HepG2 (cell line): Measurements from ENCODE around the gene BCL11B. TPM values are rescaled to one million over a fixed set of nuclear protein-coding genes. Genes with fewer than 3 reads are reported as not detected.

ENCODE experiments used
- CBX1 ChIP-seq: IDR thresholded peaks from one replicate; pipeline ENCODE4 v1.6.1; 2016; ENCODE audit warnings: antibody characterized with exemption, low read depth
- GPN1 ChIP-seq: sonication (generic); formaldehyde crosslinking; IDR thresholded peaks from 2 replicates; pipeline ENCODE4 v1.5.1; 2020; ENCODE audit warnings: missing genetic modification reagents, borderline replicate concordance
- HMG20B ChIP-seq: conservative IDR thresholded peaks from 2 replicates; pipeline ENCODE4 v1.6.1; 2016; ENCODE audit warnings: missing genetic modification reagents, missing compliant biosample characterization
- HNRNPL ChIP-seq: fragments of 200-400 bp; formaldehyde crosslinking; IDR thresholded peaks from 2 replicates; pipeline ENCODE4 v1.6.1; 2017; ENCODE audit warnings: mild to moderate bottlenecking, low read depth, low read length
- HOXA7 ChIP-seq: sonication (generic); formaldehyde crosslinking; IDR thresholded peaks from 2 replicates; pipeline ENCODE4 v1.8.1; 2022; ENCODE audit warnings: mild to moderate bottlenecking, missing genetic modification reagents, moderate library complexity
- KDM5B ChIP-seq: sonication (generic); formaldehyde crosslinking; IDR thresholded peaks from 2 replicates; pipeline ENCODE4 v1.4.0; 2020; ENCODE audit warnings: missing genetic modification reagents, mild to moderate bottlenecking, borderline replicate concordance
- KLF16 ChIP-seq, 2 experiments: sonication (generic) in 1 of 2; formaldehyde crosslinking in 1 of 2; IDR thresholded peaks; 2 replicates each; pipeline versions ENCODE4 v1.6.1 to v1.8.0; 2016 to 2023; ENCODE audit warnings: missing genetic modification reagents in 2 of 2, missing compliant biosample characterization in 1 of 2
- MIXL1 ChIP-seq: IDR thresholded peaks from 2 replicates; pipeline ENCODE4 v1.6.1; 2016
- NR1H2 ChIP-seq: sonication (generic); formaldehyde crosslinking; IDR thresholded peaks from 2 replicates; pipeline ENCODE4 v1.8.1; 2022; ENCODE audit warnings: low read depth, missing genetic modification reagents, borderline replicate concordance
- NR2F1 ChIP-seq, 2 experiments: fragments of 450-650 bp in 1 of 2; formaldehyde crosslinking in 1 of 2; IDR thresholded peaks; 2 replicates each; pipeline versions ENCODE4 v1.5.0 to v1.6.1; 2016 to 2020; ENCODE audit warnings: mild to moderate bottlenecking in 1 of 2, missing compliant biosample characterization in 1 of 2, missing genetic modification reagents in 1 of 2, moderate library complexity in 1 of 2
- PAF1 ChIP-seq: IDR thresholded peaks from 2 replicates; pipeline ENCODE4 v1.6.1; 2016; ENCODE audit warnings: missing genetic modification reagents, missing compliant biosample characterization
- POLR2G ChIP-seq: fragments of 200-400 bp; formaldehyde crosslinking; IDR thresholded peaks from 2 replicates; pipeline ENCODE4 v1.6.1; 2018; ENCODE audit warnings: mild to moderate bottlenecking, low read depth, low read length, moderate library complexity
- SALL2 ChIP-seq: sonication (generic); formaldehyde crosslinking; IDR thresholded peaks from 2 replicates; pipeline ENCODE4 v1.8.1; 2023; ENCODE audit warnings: mild to moderate bottlenecking, missing genetic modification reagents, inconsistent platforms
- SOX5 ChIP-seq: IDR thresholded peaks from 2 replicates; pipeline ENCODE4 v1.6.1; 2016; ENCODE audit warnings: borderline replicate concordance
- STAG1 ChIP-seq: sonication (generic); formaldehyde crosslinking; IDR thresholded peaks from 2 replicates; pipeline ENCODE4 v1.4.0; 2020; ENCODE audit warnings: missing genetic modification reagents
- TARDBP ChIP-seq: sonication (generic); formaldehyde crosslinking; IDR thresholded peaks from 2 replicates; pipeline ENCODE4 v1.8.0; 2022; ENCODE audit warnings: mild to moderate bottlenecking, missing genetic modification reagents
- ZIK1 ChIP-seq: sonication (generic); formaldehyde crosslinking; IDR thresholded peaks from 2 replicates; pipeline ENCODE4 v1.5.0; 2020; ENCODE audit warnings: mild to moderate bottlenecking, low read depth, missing genetic modification reagents, borderline replicate concordance
- ZNF3 ChIP-seq: IDR thresholded peaks from 2 replicates; pipeline ENCODE4 v1.7.0; 2017; ENCODE audit warnings: inconsistent platforms
- ZNF629 ChIP-seq: sonication (generic); formaldehyde crosslinking; conservative IDR thresholded peaks from 2 replicates; pipeline ENCODE4 v1.5.0; 2020; ENCODE audit warnings: missing genetic modification reagents
- ZNF746 ChIP-seq: sonication (generic); formaldehyde crosslinking; IDR thresholded peaks from 2 replicates; pipeline ENCODE4 v1.8.0; 2022; ENCODE audit warnings: mild to moderate bottlenecking, missing genetic modification reagents
- polyA plus RNA-seq, 8 experiments: library from polyadenylated mRNA; depleted of rRNA in 3 of 8; stranded (reverse) in 7 of 8; unstranded in 1 of 8; fragments of >200 nt; fragmentation: Illumina TruSeq in 4 of 8; extraction: Trizol in 4 of 8; gene quantifications; 2 replicates each; pipeline versions ENCODE4 v1.2.1 to v1.2.3, GENCODE V29; 2011 to 2016; ENCODE audit warnings: low read depth in 4 of 8, missing spikeins in 1 of 8, mixed read lengths in 1 of 8; ENCODE audit not compliant: insufficient read depth in 1 of 8
- total RNA-seq, 5 experiments: library from RNA; depleted of rRNA; stranded (reverse); fragments of >200 nt; fragmentation: Illumina TruSeq; extraction: Trizol; gene quantifications; 2 replicates each; pipeline ENCODE4 v1.2.3, GENCODE V29; 2016; ENCODE audit warnings: low read depth in 1 of 5
- TF ChIP-seq, protein P1 (sequence below): IDR thresholded peaks from 2 replicates; pipeline ENCODE4 v1.4.0; 2020; ENCODE audit warnings: mild to moderate bottlenecking, missing genetic modification reagents
- TF ChIP-seq, protein P2 (sequence below): sonication (generic); formaldehyde crosslinking; IDR thresholded peaks from 2 replicates; pipeline ENCODE4 v1.5.0; 2020; ENCODE audit warnings: missing genetic modification reagents
- TF ChIP-seq, protein P3 (sequence below): sonication (generic); formaldehyde crosslinking; IDR thresholded peaks from 2 replicates; pipeline ENCODE4 v1.9.0; 2022; ENCODE audit warnings: low read depth, missing genetic modification reagents

Gene BCL11B
- total and polyA plus RNA-seq, 2 of the 13 experiments (the other 11 are each of a cell fraction or from before 2014, with no cell fraction given), result not detected

DNA sequence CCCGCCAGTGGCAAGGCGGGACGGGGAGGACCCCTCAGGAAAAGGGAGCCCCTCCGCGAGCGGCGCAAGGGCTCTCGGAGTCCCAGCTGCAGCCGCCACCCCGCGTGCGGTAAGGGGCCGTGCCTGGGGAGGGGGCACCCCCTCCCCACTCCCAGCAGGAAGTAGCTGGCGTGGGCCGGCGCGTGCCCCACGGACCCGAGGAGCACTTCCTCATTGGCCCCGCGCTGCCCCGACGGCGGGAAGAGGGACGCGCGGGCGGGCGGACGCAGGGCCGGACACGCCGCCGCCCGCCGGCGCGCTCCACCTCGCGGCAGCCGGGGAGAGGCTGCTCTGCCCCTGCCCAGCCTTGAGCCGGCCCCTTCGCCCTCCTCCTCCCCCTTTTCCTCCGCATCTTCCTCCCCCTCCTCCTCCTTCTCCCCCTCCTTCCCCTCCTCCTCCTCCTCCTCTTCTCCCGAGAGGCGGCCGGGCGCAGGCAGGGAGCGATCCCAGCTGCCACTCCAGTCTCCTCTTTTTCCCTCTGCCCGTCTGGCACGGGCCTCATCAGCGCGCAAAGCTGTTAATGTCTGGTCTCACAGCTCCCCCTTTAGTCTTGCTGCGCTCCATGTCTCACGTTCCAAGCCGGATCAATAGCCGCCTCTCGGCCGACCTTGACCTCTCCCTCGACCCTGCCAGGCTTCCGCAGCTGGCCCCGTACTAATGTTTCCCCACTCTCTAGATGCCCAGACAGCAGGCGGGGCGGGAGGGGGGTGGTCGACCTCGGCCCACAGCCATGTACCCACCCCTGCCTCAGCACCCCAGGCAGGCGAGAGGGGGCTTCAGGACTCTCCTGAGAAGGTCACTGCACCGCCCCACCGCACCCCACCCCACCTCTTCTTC, 2.6 kb upstream of the BCL11B start (continued):
- no peak for TF ChIP-seq ZNF629 (CRISPR knock-in tag)
- TF ChIP-seq HNRNPL, result 0 out of 2 replicates have a peak, but pooled peaks have one; percentile 19
- no peak for TF ChIP-seq KDM5B
- TF ChIP-seq MIXL1 (CRISPR knock-in tag), result no peak
- TF ChIP-seq, protein P1, sequence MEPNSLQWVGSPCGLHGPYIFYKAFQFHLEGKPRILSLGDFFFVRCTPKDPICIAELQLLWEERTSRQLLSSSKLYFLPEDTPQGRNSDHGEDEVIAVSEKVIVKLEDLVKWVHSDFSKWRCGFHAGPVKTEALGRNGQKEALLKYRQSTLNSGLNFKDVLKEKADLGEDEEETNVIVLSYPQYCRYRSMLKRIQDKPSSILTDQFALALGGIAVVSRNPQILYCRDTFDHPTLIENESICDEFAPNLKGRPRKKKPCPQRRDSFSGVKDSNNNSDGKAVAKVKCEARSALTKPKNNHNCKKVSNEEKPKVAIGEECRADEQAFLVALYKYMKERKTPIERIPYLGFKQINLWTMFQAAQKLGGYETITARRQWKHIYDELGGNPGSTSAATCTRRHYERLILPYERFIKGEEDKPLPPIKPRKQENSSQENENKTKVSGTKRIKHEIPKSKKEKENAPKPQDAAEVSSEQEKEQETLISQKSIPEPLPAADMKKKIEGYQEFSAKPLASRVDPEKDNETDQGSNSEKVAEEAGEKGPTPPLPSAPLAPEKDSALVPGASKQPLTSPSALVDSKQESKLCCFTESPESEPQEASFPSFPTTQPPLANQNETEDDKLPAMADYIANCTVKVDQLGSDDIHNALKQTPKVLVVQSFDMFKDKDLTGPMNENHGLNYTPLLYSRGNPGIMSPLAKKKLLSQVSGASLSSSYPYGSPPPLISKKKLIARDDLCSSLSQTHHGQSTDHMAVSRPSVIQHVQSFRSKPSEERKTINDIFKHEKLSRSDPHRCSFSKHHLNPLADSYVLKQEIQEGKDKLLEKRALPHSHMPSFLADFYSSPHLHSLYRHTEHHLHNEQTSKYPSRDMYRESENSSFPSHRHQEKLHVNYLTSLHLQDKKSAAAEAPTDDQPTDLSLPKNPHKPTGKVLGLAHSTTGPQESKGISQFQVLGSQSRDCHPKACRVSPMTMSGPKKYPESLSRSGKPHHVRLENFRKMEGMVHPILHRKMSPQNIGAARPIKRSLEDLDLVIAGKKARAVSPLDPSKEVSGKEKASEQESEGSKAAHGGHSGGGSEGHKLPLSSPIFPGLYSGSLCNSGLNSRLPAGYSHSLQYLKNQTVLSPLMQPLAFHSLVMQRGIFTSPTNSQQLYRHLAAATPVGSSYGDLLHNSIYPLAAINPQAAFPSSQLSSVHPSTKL (CRISPR knock-in tag), result 0 out of 2 replicates have a peak, but pooled peaks have one; percentile 37
- TF ChIP-seq POLR2G, result no peak
- no peak for TF ChIP-seq ZNF3 (CRISPR knock-in tag)
- no peak; a peak in 1 of 4 replicates for TF ChIP-seq KLF16 (CRISPR knock-in tag; IDR thresholded peaks at IDR 0.05)
- no peak for TF ChIP-seq NR1H2 (CRISPR knock-in tag)
- peak; percentile 65 for TF ChIP-seq STAG1 (CRISPR knock-in tag)
- peak; percentile 85 to 94 for TF ChIP-seq NR2F1 (CRISPR knock-in tag; IDR thresholded peaks at IDR 0.05)
- no peak for TF ChIP-seq TARDBP (CRISPR knock-in tag)
- no peak for TF ChIP-seq PAF1 (CRISPR knock-in tag)
- TF ChIP-seq, protein P2, sequence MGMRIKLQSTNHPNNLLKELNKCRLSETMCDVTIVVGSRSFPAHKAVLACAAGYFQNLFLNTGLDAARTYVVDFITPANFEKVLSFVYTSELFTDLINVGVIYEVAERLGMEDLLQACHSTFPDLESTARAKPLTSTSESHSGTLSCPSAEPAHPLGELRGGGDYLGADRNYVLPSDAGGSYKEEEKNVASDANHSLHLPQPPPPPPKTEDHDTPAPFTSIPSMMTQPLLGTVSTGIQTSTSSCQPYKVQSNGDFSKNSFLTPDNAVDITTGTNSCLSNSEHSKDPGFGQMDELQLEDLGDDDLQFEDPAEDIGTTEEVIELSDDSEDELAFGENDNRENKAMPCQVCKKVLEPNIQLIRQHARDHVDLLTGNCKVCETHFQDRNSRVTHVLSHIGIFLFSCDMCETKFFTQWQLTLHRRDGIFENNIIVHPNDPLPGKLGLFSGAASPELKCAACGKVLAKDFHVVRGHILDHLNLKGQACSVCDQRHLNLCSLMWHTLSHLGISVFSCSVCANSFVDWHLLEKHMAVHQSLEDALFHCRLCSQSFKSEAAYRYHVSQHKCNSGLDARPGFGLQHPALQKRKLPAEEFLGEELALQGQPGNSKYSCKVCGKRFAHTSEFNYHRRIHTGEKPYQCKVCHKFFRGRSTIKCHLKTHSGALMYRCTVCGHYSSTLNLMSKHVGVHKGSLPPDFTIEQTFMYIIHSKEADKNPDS (CRISPR knock-in tag), result no peak
- TF ChIP-seq CBX1, result no peak
- TF ChIP-seq SALL2 (CRISPR knock-in tag), result no peak
- peak; percentile 47; the same call in 1 of the 2 replicates for TF ChIP-seq SOX5 (CRISPR knock-in tag)
- TF ChIP-seq ZIK1, result no peak
- TF ChIP-seq, protein P3, sequence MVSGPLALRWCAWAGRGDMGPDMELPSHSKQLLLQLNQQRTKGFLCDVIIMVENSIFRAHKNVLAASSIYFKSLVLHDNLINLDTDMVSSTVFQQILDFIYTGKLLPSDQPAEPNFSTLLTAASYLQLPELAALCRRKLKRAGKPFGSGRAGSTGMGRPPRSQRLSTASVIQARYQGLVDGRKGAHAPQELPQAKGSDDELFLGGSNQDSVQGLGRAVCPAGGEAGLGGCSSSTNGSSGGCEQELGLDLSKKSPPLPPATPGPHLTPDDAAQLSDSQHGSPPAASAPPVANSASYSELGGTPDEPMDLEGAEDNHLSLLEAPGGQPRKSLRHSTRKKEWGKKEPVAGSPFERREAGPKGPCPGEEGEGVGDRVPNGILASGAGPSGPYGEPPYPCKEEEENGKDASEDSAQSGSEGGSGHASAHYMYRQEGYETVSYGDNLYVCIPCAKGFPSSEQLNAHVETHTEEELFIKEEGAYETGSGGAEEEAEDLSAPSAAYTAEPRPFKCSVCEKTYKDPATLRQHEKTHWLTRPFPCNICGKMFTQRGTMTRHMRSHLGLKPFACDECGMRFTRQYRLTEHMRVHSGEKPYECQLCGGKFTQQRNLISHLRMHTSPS (CRISPR knock-in tag), result peak; percentile 83
- TF ChIP-seq HOXA7 (CRISPR knock-in tag), result no peak
- no peak for TF ChIP-seq GPN1
- peak; percentile 78 for TF ChIP-seq ZNF746
- no peak for TF ChIP-seq HMG20B (CRISPR knock-in tag)
